ENCODE results near the gene MICALL1. TPM values are rescaled to one million over a fixed set of nuclear protein-coding genes. Genes with fewer than 3 reads are reported as not detected.
A peak's percentile ranks its signal among the peaks of the same experiment; 100 is the strongest.

MICALL1 gene
- total and polyA plus RNA-seq, 7 donors, result 8.4 to 109 (median 23.9) TPM

DNA sequence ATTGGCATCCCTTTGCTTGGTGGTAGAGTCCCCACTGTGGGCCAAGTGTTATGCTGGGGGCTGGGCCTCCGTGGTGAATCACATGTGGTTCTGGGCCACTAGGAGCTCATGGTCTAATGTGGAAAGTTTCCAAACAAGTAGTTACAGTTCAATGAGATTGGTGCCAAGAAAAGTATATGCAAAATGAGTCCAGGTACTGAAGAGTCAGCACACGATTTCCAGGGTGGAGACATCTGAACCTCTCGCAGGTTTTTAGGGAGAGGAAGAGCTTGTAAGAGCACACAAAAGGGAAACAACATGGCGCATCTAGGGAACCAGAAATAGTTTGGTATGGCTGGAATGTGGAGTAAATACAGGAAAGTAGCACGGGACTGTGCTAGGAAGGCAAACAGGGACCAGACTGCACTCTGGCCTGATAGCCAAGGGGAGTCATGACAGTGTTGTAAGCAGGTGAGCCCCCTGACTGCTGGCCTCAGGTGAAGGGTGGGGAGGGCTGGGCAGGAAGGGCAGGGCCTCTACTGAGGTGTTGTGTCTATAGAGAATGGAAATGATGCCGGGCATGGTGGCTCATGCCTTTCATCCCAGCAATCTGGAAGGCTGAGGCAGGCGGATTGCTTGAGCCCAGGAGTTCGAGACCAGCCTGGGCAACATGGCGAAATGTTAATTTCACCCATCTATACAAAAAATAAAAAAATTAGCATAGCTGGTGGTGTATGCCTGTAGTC lies 60.0 kb downstream of the MICALL1 start:
- H3K27ac ChIP-seq, result no peak overlapping the region
- intact Hi-C loops (cut with DNase I), result loop anchor here (1.0 to 5.0 kb wide), 2 partner anchors 104 to 149 kb away; no protein-coding TSS in a partner anchor
- WGBS, 2 donors, result 87% methylated on average over 9 of the region's 9 CpGs
- DNase-seq, result no peak
- H3K36me3 ChIP-seq, result peaks cover 0 to 73% (median 34%) of the 10 kb centered on the region in 4 donors
- peaks cover 0 to 27% (median 18%) of the 10 kb centered on the region in 4 donors for H3K4me1 ChIP-seq
- H3K9me3 ChIP-seq, result no peaks in the 10 kb centered on the region
- no peaks in the 10 kb centered on the region for H3K27me3 ChIP-seq
- no peak overlapping the region for H3K4me3 ChIP-seq
- TF ChIP-seq, protein P1, sequence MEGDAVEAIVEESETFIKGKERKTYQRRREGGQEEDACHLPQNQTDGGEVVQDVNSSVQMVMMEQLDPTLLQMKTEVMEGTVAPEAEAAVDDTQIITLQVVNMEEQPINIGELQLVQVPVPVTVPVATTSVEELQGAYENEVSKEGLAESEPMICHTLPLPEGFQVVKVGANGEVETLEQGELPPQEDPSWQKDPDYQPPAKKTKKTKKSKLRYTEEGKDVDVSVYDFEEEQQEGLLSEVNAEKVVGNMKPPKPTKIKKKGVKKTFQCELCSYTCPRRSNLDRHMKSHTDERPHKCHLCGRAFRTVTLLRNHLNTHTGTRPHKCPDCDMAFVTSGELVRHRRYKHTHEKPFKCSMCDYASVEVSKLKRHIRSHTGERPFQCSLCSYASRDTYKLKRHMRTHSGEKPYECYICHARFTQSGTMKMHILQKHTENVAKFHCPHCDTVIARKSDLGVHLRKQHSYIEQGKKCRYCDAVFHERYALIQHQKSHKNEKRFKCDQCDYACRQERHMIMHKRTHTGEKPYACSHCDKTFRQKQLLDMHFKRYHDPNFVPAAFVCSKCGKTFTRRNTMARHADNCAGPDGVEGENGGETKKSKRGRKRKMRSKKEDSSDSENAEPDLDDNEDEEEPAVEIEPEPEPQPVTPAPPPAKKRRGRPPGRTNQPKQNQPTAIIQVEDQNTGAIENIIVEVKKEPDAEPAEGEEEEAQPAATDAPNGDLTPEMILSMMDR (IDR thresholded peaks at IDR 0.05), result no peak
- TF ChIP-seq POLR2A (IDR thresholded peaks at IDR 0.05) (no peak), EP300 (IDR thresholded peaks at IDR 0.05) (no peak), POLR2AphosphoS5 (IDR thresholded peaks at IDR 0.05) (no peak)

DNA sequence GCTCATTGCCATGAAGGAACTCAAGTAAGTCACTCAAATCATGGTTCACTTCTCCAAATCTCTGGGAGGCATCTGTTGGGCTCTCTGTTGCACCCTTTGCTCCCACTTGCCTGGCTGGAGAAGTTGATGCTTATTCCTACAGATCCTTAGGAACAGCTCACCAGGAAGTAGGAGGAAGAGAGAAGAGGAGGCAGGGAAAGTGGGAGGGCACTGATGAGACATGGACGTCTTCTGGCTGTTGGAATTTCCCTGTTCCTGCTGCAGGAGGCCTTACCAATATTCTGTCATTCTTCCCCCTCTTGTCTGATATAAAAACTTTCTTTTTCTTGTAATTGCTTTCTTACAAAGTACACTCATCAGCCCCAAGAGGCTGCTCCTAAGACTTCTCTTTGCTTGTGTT lies 61.0 kb downstream of the MICALL1 start:
- Histone ChIP-seq H3K4me3 (no peak overlapping the region), H3K27ac (no peak overlapping the region), H3K9me3 (no peaks in the 10 kb centered on the region), H3K4me1 (peaks cover 0 to 27% (median 18%) of the 10 kb centered on the region in 4 donors), H3K27me3 (no peaks in the 10 kb centered on the region), H3K36me3 (peaks cover 0 to 62% (median 28%) of the 10 kb centered on the region in 4 donors)
- 65 to 68% methylated on average over 1 of the region's 1 CpG for WGBS, 2 donors
- TF ChIP-seq EP300 (IDR thresholded peaks at IDR 0.05) (no peak), POLR2A (IDR thresholded peaks at IDR 0.05) (no peak), POLR2AphosphoS5 (IDR thresholded peaks at IDR 0.05) (no peak)
- TF ChIP-seq, protein P1 (IDR thresholded peaks at IDR 0.05), result no peak
- DNase-seq, result no peak
- intact Hi-C loops (cut with DNase I), result loop anchor here (5.0 kb wide), 1 partner anchor 105 kb away; no protein-coding TSS in a partner anchor

DNA sequence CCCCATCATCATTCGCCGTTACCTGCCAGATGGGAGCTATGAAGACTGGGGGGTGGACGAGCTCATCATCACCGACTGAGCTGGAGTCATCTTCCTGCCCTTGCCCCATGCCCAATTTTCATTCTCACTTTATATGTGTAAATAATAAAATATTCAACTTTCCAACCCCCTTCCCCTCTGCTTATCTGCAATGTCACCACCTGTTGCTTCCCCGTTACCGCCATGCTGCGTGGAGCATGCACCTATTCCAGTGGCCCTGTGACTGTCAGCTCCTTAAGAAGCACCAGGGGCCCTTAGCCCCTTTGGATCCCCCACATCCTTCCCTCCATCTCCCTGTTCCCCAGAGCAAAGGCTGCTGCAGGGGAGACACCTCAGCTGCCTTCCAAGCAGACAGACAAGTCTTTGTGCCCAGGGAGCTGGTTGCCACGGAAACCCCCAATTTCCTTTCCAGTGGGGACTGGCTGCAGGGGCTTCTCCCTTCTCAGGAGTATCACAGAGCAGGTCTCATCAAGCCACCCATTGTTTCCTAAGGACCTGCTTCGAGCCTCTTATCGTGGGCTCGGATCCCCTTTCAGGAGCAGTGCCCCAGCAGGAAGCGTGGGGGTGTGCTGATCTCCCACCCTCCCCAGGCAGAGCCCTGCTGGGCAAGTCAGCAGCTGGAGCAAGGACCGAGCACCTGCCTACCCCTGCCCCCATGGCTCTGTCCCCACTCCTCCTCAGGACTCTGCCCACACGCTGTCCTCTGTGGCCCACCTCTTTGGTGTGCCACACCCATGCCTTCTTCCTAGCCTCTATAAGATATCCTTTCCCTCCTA lies 61.7 kb downstream of the MICALL1 start:
- peak overlapping the region in 2 of 4 donors; percentile 19 to 26 for H3K27ac ChIP-seq
- no peaks in the 10 kb centered on the region for H3K27me3 ChIP-seq
- H3K36me3 ChIP-seq, result peaks cover 0 to 55% (median 22%) of the 10 kb centered on the region in 4 donors
- WGBS, 2 donors, result 87 to 88% methylated on average over 14 of the region's 14 CpGs
- intact Hi-C loops (cut with DNase I), result loop anchor here (5.0 kb wide), 1 partner anchor 106 kb away; no protein-coding TSS in a partner anchor
- peaks cover 0 to 27% (median 18%) of the 10 kb centered on the region in 4 donors for H3K4me1 ChIP-seq
- DNase-seq, result no peak
- no peak overlapping the region for H3K4me3 ChIP-seq
- H3K9me3 ChIP-seq, result no peaks in the 10 kb centered on the region
- TF ChIP-seq EP300 (IDR thresholded peaks at IDR 0.05), result no peak
- TF ChIP-seq POLR2A (IDR thresholded peaks at IDR 0.05), result no peak
- TF ChIP-seq, protein P1 (IDR thresholded peaks at IDR 0.05), result no peak
- TF ChIP-seq POLR2AphosphoS5 (IDR thresholded peaks at IDR 0.05), result no peak

DNA sequence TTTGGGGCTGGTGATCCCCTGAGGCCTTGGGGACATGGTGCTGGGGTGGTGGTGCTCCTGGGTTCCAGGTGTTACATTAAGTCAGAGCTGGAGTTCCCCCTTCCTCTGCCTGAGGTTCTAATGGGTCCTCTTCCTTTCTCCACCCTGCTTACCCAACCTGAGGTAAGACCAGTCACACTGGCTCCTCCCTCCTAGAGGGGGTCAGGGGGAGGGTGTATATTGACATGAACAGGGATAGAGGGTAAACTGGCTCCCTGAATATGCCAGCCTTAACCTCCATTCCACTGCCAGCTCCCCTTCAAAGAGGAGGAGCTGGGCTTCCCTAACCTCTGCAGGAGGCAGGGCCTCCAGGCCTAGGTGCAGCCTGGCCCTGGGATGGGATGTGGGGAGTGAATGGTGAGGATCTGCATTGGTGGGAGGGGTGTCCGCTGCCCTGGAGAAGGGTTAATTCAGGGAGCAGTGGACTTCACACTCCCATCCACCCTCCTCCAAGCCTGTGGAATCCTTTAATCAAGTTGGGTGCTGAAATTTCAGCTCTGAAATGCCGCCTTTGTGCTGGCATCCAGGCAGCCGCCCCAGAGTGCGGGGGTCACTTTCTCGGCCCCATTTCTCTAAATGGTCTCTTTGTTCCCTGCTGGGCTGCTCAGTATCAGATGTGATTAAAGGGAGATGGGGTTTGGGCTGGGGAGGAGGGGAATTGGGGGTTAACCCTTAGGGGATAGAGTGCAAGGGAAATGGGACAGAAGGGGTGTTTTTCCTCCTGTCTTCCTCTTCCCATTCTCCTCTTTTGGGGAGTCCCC lies 62.6 kb downstream of the MICALL1 start:
- DNase-seq, result no peak
- Histone ChIP-seq H3K9me3 (no peaks in the 10 kb centered on the region), H3K4me1 (peaks cover 0 to 27% (median 18%) of the 10 kb centered on the region in 4 donors), H3K36me3 (peaks cover 0 to 50% (median 17%) of the 10 kb centered on the region in 4 donors), H3K4me3 (no peak overlapping the region), H3K27me3 (no peaks in the 10 kb centered on the region), H3K27ac (peak overlapping the region in 2 of 4 donors; percentile 19 to 26)
- intact Hi-C loops (cut with DNase I), result loop anchor here (5.0 kb wide), 1 partner anchor 106 kb away; no protein-coding TSS in a partner anchor
- WGBS, 2 donors, result 96% methylated on average over 5 of the region's 5 CpGs
- TF ChIP-seq POLR2AphosphoS5 (IDR thresholded peaks at IDR 0.05) (no peak), EP300 (IDR thresholded peaks at IDR 0.05) (no peak), POLR2A (IDR thresholded peaks at IDR 0.05) (no peak)
- TF ChIP-seq, protein P1 (IDR thresholded peaks at IDR 0.05), result no peak

Measured in sigmoid colon (tissue), 7 donors.